GM21526 (cell line): ENCODE data around the gene SYT5.

Experiments used
- ATAC-seq: cut with Tn5 transposase; IDR thresholded peaks from one replicate; pipeline ENCODE4 v1.9.1; 2021; ENCODE audit warnings: moderate library complexity; ENCODE audit not compliant: unreplicated experiment, low FRiP score

Gene SYT5

GRCh38 chr19:55149078-55150003 lies 30.7 kb downstream of the SYT5 start, which contains the start of gene TNNT1:
TNNT1 (minus strand) TSS chr19:55149206; CDS start chr19:55147157, 2,049 bp downstream.
- no peak for ATAC-seq

GRCh38 chr19:55147545-55148251 lies 32.4 kb downstream of the SYT5 start:
- ATAC-seq, result no peak

- ATAC-seq, result no peak
Observed at GRCh38 chr19:55146705-55147273, 33.3 kb downstream of the SYT5 start.

DNA sequence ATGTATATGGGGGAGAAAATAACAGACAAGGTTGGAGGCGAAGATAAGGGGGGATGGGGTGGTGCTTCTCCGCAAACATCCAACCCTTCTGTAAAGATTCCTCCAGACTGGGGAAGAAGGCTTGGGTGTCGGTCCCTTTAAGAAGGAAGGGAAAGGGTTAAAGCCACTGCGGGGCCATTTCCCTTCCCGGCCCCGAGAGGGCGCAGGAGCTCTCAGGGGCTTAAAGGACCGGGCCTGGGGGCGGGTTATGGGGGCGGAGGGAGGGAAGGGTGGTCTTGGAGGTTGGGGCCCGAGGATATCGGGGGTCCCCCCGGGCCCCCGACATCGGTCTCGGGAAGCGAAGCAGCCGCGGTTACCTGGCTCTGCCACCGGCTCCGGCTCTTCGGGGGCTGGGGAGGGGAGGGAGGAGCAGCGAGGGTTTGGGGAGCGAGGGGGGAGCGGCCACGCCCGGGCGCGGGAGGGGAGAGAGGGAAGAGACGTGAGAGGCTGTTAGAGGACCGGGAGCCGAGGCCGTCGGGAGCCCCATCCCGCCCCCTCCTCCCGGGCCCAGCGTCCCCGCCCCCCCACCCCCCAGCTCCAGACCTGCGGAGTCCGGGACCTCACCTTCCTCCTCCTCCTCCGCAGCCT lies 33.9 kb downstream of the SYT5 start:
- ATAC-seq, result no peak

GRCh38 chr19:55145232-55145631 lies 34.9 kb downstream of the SYT5 start:
- no peak for ATAC-seq

GRCh38 chr19:55141696-55142095 lies 38.4 kb downstream of the SYT5 start:
- no peak for ATAC-seq

GRCh38 chr19:55137915-55138314 lies 42.2 kb downstream of the SYT5 start:
- no peak for ATAC-seq

GRCh38 chr19:55136399-55137102 lies 43.5 kb downstream of the SYT5 start:
- ATAC-seq, result no peak

GRCh38 chr19:55134736-55135135 lies 45.4 kb downstream of the SYT5 start:
- ATAC-seq, result no peak

GRCh38 chr19:55133639-55134444 lies 46.2 kb downstream of the SYT5 start:
- ATAC-seq, result no peak

DNA sequence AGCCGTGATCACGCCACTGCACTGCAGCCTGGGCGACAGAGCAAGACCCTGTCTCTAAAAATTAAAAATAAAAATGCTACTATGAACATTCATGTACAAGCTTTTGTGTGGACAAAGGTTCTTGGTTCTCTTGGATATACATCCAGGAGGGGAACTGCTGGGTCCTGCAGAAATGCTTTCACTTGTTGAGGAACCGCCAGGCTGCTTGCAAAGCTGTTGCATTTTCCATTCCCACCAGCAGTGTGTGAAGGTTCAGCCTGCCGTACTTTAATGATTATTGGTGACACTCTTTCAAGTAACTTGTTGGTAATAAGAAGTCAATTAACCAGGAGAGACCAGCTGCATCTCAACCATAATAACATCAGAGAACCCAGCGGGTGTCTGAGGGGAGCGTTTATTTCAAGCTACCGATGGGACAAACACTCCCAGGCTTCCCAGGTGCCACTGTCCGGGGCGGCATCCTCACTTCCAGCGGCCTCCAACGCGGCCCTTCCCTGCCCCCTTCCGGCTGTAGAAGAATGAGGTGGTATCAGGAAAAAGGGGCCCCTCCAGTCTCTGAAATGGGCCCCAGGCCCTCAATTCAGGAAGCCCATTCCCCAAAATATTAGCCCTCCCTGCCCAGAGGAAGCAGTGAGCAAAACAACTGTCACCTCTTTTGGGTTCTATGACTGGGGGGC lies 47.5 kb downstream of the SYT5 start:
- ATAC-seq, result no peak

DNA sequence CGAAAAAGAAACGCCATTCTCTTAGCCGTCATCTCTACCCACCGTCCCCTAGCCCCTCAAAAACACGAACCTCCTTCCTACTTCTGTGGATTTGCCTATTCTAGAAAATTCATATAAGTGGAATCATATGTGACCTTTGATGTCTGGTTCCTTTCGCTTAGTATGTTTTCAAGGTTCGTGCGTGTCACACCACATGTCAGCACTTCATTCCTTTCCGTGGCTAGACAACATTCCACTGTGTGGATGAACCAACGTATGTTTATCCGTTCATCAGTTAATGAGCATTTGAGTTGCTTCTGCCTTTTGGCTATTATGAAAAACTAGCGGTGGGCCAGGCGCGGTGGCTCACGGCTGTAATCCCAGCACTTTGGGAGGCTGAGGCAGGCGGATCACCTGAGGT lies 48.7 kb downstream of the SYT5 start:
- ATAC-seq, result no peak
